CD4-positive, CD25-positive, alpha-beta regulatory T cell (primary cell): ENCODE results near the gene PTGES3L. TPM values are rescaled to one million over a fixed set of nuclear protein-coding genes. Genes with fewer than 3 reads are reported as not detected.
"Not testable (repeated sequence)": the region's sequence is repeated elsewhere in the genome, so short reads cannot be mapped to it uniquely, and the experiment has no call there.

ENCODE experiments used
- ATAC-seq, 2 donors: fragments of 150-1000 bp; cut with Tn5 transposase; one replicate each; pipeline ENCODE4 v1.10.0; 2021; ENCODE audit warnings: low read depth in 2 of 2, moderate number of reproducible peaks in 2 of 2, moderate library complexity in 1 of 2
- DNase-seq, 3 donors: peaks; one replicate each; pipeline versions ENCODE4 v3.0.0 to v3.0.0-alpha.2; 2012 to 2022; ENCODE audit warnings: mixed read lengths in 1 of 3
- H3K27ac ChIP-seq: one replicate; pipeline ENCODE4 v1.7.0; 2013; ENCODE audit warnings: mild to moderate bottlenecking, low read length; ENCODE audit not compliant: insufficient read depth, poor library complexity, severe bottlenecking
- H3K27me3 ChIP-seq: one replicate; pipeline ENCODE4 v1.7.0; 2013; ENCODE audit warnings: low read length; ENCODE audit not compliant: control insufficient read depth, insufficient read depth
- H3K36me3 ChIP-seq: one replicate; pipeline ENCODE4 v1.7.0; 2013; ENCODE audit warnings: mild to moderate bottlenecking, low read length, moderate library complexity; ENCODE audit not compliant: control insufficient read depth, insufficient read depth
- H3K4me1 ChIP-seq: 2 replicates; pipeline ENCODE4 v1.7.0; 2013; ENCODE audit warnings: mild to moderate bottlenecking, low read length; ENCODE audit not compliant: insufficient read depth, control insufficient read depth, poor library complexity, severe bottlenecking
- H3K4me3 ChIP-seq: one replicate; pipeline ENCODE4 v1.7.0; 2013; ENCODE audit warnings: low read depth, mild to moderate bottlenecking, low read length, moderate library complexity
- H3K9me3 ChIP-seq, 2 experiments: 1 replicate in 1 of 2; 2 replicates in 1 of 2; pipeline ENCODE4 v1.7.0; 2013; ENCODE audit warnings: low read length in 2 of 2, mild to moderate bottlenecking in 1 of 2, moderate library complexity in 1 of 2; ENCODE audit not compliant: control insufficient read depth in 2 of 2
- H3K27ac Mint-ChIP-seq, 3 donors: one replicate each; pipeline ENCODE4 v1.8.0; 2020 to 2022; ENCODE audit warnings: mild to moderate bottlenecking in 3 of 3, mixed read lengths in 3 of 3, moderate library complexity in 2 of 3
- H3K27me3 Mint-ChIP-seq: one replicate; pipeline ENCODE4 v1.8.0; 2022; ENCODE audit warnings: mild to moderate bottlenecking, mixed read lengths
- H3K36me3 Mint-ChIP-seq: one replicate; pipeline ENCODE4 v1.8.0; 2020; ENCODE audit warnings: mixed read lengths
- H3K4me1 Mint-ChIP-seq, 4 donors: one replicate each; pipeline ENCODE4 v1.8.0; 2020 to 2022; ENCODE audit warnings: mixed read lengths in 4 of 4, mild to moderate bottlenecking in 1 of 4
- H3K4me3 Mint-ChIP-seq, 4 donors: one replicate each; pipeline ENCODE4 v1.8.0; 2020 to 2022; ENCODE audit warnings: mild to moderate bottlenecking in 4 of 4, mixed read lengths in 4 of 4, moderate library complexity in 3 of 4
- H3K9me3 Mint-ChIP-seq, 7 donors: one replicate each; pipeline ENCODE4 v1.8.0; 2020 to 2022; ENCODE audit warnings: mixed read lengths in 7 of 7, mild to moderate bottlenecking in 3 of 7, moderate library complexity in 2 of 7
- polyA plus RNA-seq, 4 donors: library from polyadenylated mRNA; unstranded; fragments of 300-500 nt; fragmentation: Illumina TruSeq; gene quantifications; one replicate each; pipeline ENCODE4 v1.2.3, GENCODE V29; 2021
- total RNA-seq: library from RNA; stranded (reverse); gene quantifications from one replicate; pipeline ENCODE4 v1.2.3, GENCODE V29; 2022

The PTGES3L gene
- total and polyA plus RNA-seq, 5 donors from 2014 or later = 1.5 TPM; not detected in 4

- H3K4me3 ChIP-seq = no peak overlapping the region
- H3K4me3 Mint-ChIP-seq = no peak overlapping the region
Observed at GRCh38 chr17:42920106-42920900, 59.6 kb downstream of the PTGES3L start.

GRCh38 chr17:42919522-42920077 is 60.3 kb downstream of the PTGES3L start:
- peaks cover 28% of the 10 kb centered on the region for H3K27me3 Mint-ChIP-seq
- not testable (repeated sequence) for H3K4me3 Mint-ChIP-seq, H3K9me3 ChIP-seq, H3K4me3 ChIP-seq, H3K36me3 Mint-ChIP-seq, H3K27ac ChIP-seq, H3K9me3 Mint-ChIP-seq, DNase-seq, H3K36me3 ChIP-seq, ATAC-seq, H3K4me1 Mint-ChIP-seq, H3K27ac Mint-ChIP-seq, H3K4me1 ChIP-seq
- peaks cover 10% of the 10 kb centered on the region for H3K27me3 ChIP-seq

More at GRCh38 chr17:42920106-42920900, 59.6 kb downstream of the PTGES3L start:
- Mint-ChIP-seq H3K9me3 (no peaks in the 10 kb centered on the region), H3K27me3 (peaks cover 34% of the 10 kb centered on the region), H3K27ac (no peak overlapping the region), H3K4me1 (peaks cover 0 to 2% (median 0%) of the 10 kb centered on the region in 4 donors), H3K36me3 (no peaks in the 10 kb centered on the region)
- Histone ChIP-seq H3K4me1 (no peaks in the 10 kb centered on the region), H3K27ac (no peak overlapping the region), H3K9me3 (no peaks in the 10 kb centered on the region), H3K36me3 (no peaks in the 10 kb centered on the region), H3K27me3 (peaks cover 11% of the 10 kb centered on the region)
- ATAC-seq = no peak
- no peak for DNase-seq

- Mint-ChIP-seq H3K4me1 (no peaks in the 10 kb centered on the region), H3K9me3 (no peaks in the 10 kb centered on the region)
- no peak for ATAC-seq
Observed at GRCh38 chr17:42918902-42919521, 60.9 kb downstream of the PTGES3L start.

More at GRCh38 chr17:42918902-42919521, 60.9 kb downstream of the PTGES3L start:
- Mint-ChIP-seq H3K4me3 (no peak overlapping the region), H3K27me3 (peaks cover 27% of the 10 kb centered on the region), H3K27ac (no peak overlapping the region), H3K36me3 (no peaks in the 10 kb centered on the region)
- no peaks in the 10 kb centered on the region for H3K9me3 ChIP-seq
- H3K27ac ChIP-seq = no peak overlapping the region
- DNase-seq = no peak
- H3K4me1 ChIP-seq = no peaks in the 10 kb centered on the region
- H3K27me3 ChIP-seq = peaks cover 10% of the 10 kb centered on the region
- no peak overlapping the region for H3K4me3 ChIP-seq
- no peaks in the 10 kb centered on the region for H3K36me3 ChIP-seq

Other genes starting within 250 kb of the PTGES3L start
- 123 TPM for gene EZH1, start 235.0 kb downstream of the PTGES3L start, total RNA-seq
- 10 to 100 TPM; 38.7 to 57.9 (median 49.5) TPM for gene EZH1, start 235.0 kb downstream of the PTGES3L start, polyA plus RNA-seq
- not detected for gene RAMP2, start 218.9 kb downstream of the PTGES3L start, total RNA-seq
- gene RAMP2, start 218.9 kb downstream of the PTGES3L start, polyA plus RNA-seq = not detected
- gene VPS25, start 206.6 kb downstream of the PTGES3L start, total RNA-seq = 29.4 TPM
- 10 to 100 TPM; 62.8 to 73.3 (median 71.4) TPM for gene VPS25, start 206.6 kb downstream of the PTGES3L start, polyA plus RNA-seq
- gene WNK4, start 199.5 kb downstream of the PTGES3L start, total RNA-seq = not detected
- under 1 TPM in 1 of 4 donors, not detected in 3; 0.09 TPM for gene WNK4, start 199.5 kb downstream of the PTGES3L start, polyA plus RNA-seq
- gene COA3, start 181.4 kb downstream of the PTGES3L start, total RNA-seq = 12.8 TPM
- 100 to 1,000 TPM; 147 to 162 (median 156) TPM for gene COA3, start 181.4 kb downstream of the PTGES3L start, polyA plus RNA-seq
- gene CNTD1, start 181.2 kb downstream of the PTGES3L start, total RNA-seq = not detected
- under 1 TPM; 0.15 to 0.42 (median 0.28) TPM for gene CNTD1, start 181.2 kb downstream of the PTGES3L start, polyA plus RNA-seq
- 153 TPM for gene BECN1, start 155.8 kb downstream of the PTGES3L start, total RNA-seq
- gene BECN1, start 155.8 kb downstream of the PTGES3L start, polyA plus RNA-seq = 100 to 1,000 TPM; 138 to 180 (median 160) TPM
- gene PSME3, start 146.7 kb downstream of the PTGES3L start, total RNA-seq = 66.7 TPM
- 100 to 1,000 TPM; 114 to 129 (median 127) TPM for gene PSME3, start 146.7 kb downstream of the PTGES3L start, polyA plus RNA-seq
- gene AOC2, start 135.5 kb downstream of the PTGES3L start, total RNA-seq = 2.3 TPM
- under 1 TPM in 1 of 4 donors, not detected in 3; 0.17 TPM for gene AOC2, start 135.5 kb downstream of the PTGES3L start, polyA plus RNA-seq
- gene AOC3, start 128.9 kb downstream of the PTGES3L start, total RNA-seq = 0.49 TPM
- not detected for gene AOC3, start 128.9 kb downstream of the PTGES3L start, polyA plus RNA-seq
- gene G6PC1, start 79.3 kb downstream of the PTGES3L start, total RNA-seq = not detected
- gene G6PC1, start 79.3 kb downstream of the PTGES3L start, polyA plus RNA-seq = not detected
- gene AARSD1, start 15.6 kb downstream of the PTGES3L start, total RNA-seq = 48.5 TPM
- gene AARSD1, start 15.6 kb downstream of the PTGES3L start, polyA plus RNA-seq = 10 to 100 TPM; 23.2 to 39.2 (median 28.9) TPM
- 14.9 TPM for gene RUNDC1, start 485 bp upstream of the PTGES3L start, total RNA-seq
- 10 to 100 TPM; 10.6 to 15.2 (median 13.2) TPM for gene RUNDC1, start 485 bp upstream of the PTGES3L start, polyA plus RNA-seq
- 881 TPM for gene RPL27, start 18.3 kb upstream of the PTGES3L start, total RNA-seq
- 1,000 to 10,000 TPM; 1,558 to 2,241 (median 2,024) TPM for gene RPL27, start 18.3 kb upstream of the PTGES3L start, polyA plus RNA-seq
- gene IFI35, start 26.7 kb upstream of the PTGES3L start, total RNA-seq = 38.3 TPM
- gene IFI35, start 26.7 kb upstream of the PTGES3L start, polyA plus RNA-seq = 10 to 100 TPM; 62.9 to 87.6 (median 71.8) TPM
- gene VAT1, start 42.3 kb upstream of the PTGES3L start, total RNA-seq = 21.9 TPM
- gene VAT1, start 42.3 kb upstream of the PTGES3L start, polyA plus RNA-seq = 10 to 100 TPM; 40.6 to 51.4 (median 49.1) TPM
- not detected for gene RND2, start 45.2 kb upstream of the PTGES3L start, total RNA-seq
- under 1 TPM in 3 of 4 donors, not detected in 1; 0.05 to 0.18 (median 0.08) TPM for gene RND2, start 45.2 kb upstream of the PTGES3L start, polyA plus RNA-seq
- gene BRCA1, start 145.3 kb upstream of the PTGES3L start, total RNA-seq = 5.7 TPM
- gene BRCA1, start 145.3 kb upstream of the PTGES3L start, polyA plus RNA-seq = 1 to 10 TPM; 1.0 to 4.1 (median 1.8) TPM
- 65.0 TPM for gene NBR1, start 191.1 kb upstream of the PTGES3L start, total RNA-seq
- 100 to 1,000 TPM in 2 of 4 donors, 10 to 100 TPM in 2; 93.6 to 104 (median 97.3) TPM for gene NBR1, start 191.1 kb upstream of the PTGES3L start, polyA plus RNA-seq
- 12.9 TPM for gene TMEM106A, start 231.8 kb upstream of the PTGES3L start, total RNA-seq
- gene TMEM106A, start 231.8 kb upstream of the PTGES3L start, polyA plus RNA-seq = 1 to 10 TPM; 1.3 to 3.3 (median 1.9) TPM
- gene CCDC200, start 248.5 kb upstream of the PTGES3L start, total RNA-seq = not detected
- gene CCDC200, start 248.5 kb upstream of the PTGES3L start, polyA plus RNA-seq = not detected